ENCODE data around the gene ANKS1B.

DNA sequence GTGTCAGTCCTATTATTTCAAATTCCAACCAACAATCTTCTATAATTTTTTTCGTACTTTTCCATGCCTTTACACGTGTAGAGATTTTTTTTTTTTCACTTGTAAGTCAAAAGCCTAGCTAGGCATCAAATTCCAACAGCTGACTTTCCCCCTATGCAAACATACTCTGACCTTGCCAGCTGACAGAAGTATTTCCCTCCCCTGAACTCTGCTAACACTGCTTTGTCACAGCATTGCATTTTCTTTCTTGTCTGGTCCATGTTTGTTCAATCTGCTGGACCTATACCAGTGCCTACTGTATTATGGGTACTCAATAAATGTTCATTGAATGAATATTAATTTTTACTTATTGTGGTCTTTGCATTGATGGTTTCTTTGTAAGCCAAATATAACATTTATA is 772.5 kb downstream of the ANKS1B start:
- TF ChIP-seq CTCF (IDR thresholded peaks at IDR 0.05), result no peak
- TF ChIP-seq, protein P1, sequence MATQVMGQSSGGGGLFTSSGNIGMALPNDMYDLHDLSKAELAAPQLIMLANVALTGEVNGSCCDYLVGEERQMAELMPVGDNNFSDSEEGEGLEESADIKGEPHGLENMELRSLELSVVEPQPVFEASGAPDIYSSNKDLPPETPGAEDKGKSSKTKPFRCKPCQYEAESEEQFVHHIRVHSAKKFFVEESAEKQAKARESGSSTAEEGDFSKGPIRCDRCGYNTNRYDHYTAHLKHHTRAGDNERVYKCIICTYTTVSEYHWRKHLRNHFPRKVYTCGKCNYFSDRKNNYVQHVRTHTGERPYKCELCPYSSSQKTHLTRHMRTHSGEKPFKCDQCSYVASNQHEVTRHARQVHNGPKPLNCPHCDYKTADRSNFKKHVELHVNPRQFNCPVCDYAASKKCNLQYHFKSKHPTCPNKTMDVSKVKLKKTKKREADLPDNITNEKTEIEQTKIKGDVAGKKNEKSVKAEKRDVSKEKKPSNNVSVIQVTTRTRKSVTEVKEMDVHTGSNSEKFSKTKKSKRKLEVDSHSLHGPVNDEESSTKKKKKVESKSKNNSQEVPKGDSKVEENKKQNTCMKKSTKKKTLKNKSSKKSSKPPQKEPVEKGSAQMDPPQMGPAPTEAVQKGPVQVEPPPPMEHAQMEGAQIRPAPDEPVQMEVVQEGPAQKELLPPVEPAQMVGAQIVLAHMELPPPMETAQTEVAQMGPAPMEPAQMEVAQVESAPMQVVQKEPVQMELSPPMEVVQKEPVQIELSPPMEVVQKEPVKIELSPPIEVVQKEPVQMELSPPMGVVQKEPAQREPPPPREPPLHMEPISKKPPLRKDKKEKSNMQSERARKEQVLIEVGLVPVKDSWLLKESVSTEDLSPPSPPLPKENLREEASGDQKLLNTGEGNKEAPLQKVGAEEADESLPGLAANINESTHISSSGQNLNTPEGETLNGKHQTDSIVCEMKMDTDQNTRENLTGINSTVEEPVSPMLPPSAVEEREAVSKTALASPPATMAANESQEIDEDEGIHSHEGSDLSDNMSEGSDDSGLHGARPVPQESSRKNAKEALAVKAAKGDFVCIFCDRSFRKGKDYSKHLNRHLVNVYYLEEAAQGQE (IDR thresholded peaks at IDR 0.05; ENCODE audit: insufficient read depth in 1 of 2, low read depth in 2 of 2, low read length in 1 of 2), result no peak
- TF ChIP-seq SIN3A (IDR thresholded peaks at IDR 0.05; ENCODE audit: borderline replicate concordance, insufficient read depth, low read depth, low read length), result no peak
- no peak for TF ChIP-seq POLR2AphosphoS5 (IDR thresholded peaks at IDR 0.05; ENCODE audit: low read depth, low read length)
- no peak for TF ChIP-seq TCF7L2 (IDR thresholded peaks at IDR 0.05; ENCODE audit: low read depth, low read length)
